HEK293 (cell line): ENCODE data around the gene TSC22D2.

Experiments
- CTCF ChIA-PET: fragments of 350-600 bp; formaldehyde crosslinking; extraction: SDS; loops from one replicate; lab custom pipeline; 2021; ENCODE audit warnings: antibody characterized with exemption; lab: Yijun Ruan, JAX
- POLR2A ChIA-PET: fragments of 300-600 bp; formaldehyde crosslinking; extraction: SDS; loops from one replicate; lab custom pipeline; 2020; ENCODE audit warnings: antibody characterized with exemption, inconsistent platforms; lab: Yijun Ruan, JAX
- H3K27ac ChIP-seq: fragments of 200-500 bp; sonication (Bioruptor generic); 2 replicates; pipeline ENCODE4 v1.5.1; 2014; ENCODE audit warnings: low read depth, low read length, control low read depth, inconsistent platforms; ENCODE audit errors: extremely low read depth
- H3K36me3 ChIP-seq, 2 experiments: fragments of 200-500 bp in 1 of 2; sonication (Bioruptor generic) in 1 of 2; 1 replicate in 1 of 2; 2 replicates in 1 of 2; pipeline ENCODE4 v1.5.1; 2014 to 2017; ENCODE audit warnings: inconsistent platforms in 2 of 2, low read length in 2 of 2; ENCODE audit not compliant: control insufficient read depth in 2 of 2, insufficient read depth in 1 of 2
- H3K4me1 ChIP-seq: fragments of 200-500 bp; sonication (Bioruptor generic); 2 replicates; pipeline ENCODE4 v1.5.1; 2014; ENCODE audit warnings: mild to moderate bottlenecking, low read length, inconsistent platforms; ENCODE audit not compliant: control insufficient read depth, insufficient read depth
- H3K4me3 ChIP-seq: 2 replicates; pipeline ENCODE4 v1.5.1; 2011; ENCODE audit warnings: low read depth, mild to moderate bottlenecking, control low read depth, low read length, moderate library complexity
- H3K9me3 ChIP-seq: fragments of 200-500 bp; sonication (Bioruptor generic); 2 replicates; pipeline ENCODE4 v1.5.1; 2014; ENCODE audit warnings: low read depth, low read length, inconsistent platforms; ENCODE audit not compliant: control insufficient read depth, insufficient read depth
- GFI1B ChIP-seq: fragments of 450-650 bp; formaldehyde crosslinking; IDR thresholded peaks from 2 replicates; pipeline ENCODE4 v1.5.1; 2016; ENCODE audit warnings: missing biosample characterization, missing genetic modification characterization
- GLIS2 ChIP-seq: fragments of 450-650 bp; formaldehyde crosslinking; IDR thresholded peaks from 2 replicates; pipeline ENCODE4 v1.5.1; 2016; ENCODE audit warnings: missing biosample characterization, missing genetic modification characterization
- HIC1 ChIP-seq: fragments of 450-650 bp; formaldehyde crosslinking; IDR thresholded peaks from 2 replicates; pipeline ENCODE4 v1.5.1; 2016; ENCODE audit warnings: missing biosample characterization, missing genetic modification characterization
- HOXA7 ChIP-seq: sonication (generic); formaldehyde crosslinking; IDR thresholded peaks from 2 replicates; pipeline ENCODE4 v1.8.1; 2022; ENCODE audit warnings: missing genetic modification reagents, borderline replicate concordance
- INSM2 ChIP-seq: fragments of 450-650 bp; formaldehyde crosslinking; IDR thresholded peaks from 2 replicates; pipeline ENCODE4 v1.5.1; 2016; ENCODE audit warnings: missing biosample characterization, missing genetic modification characterization
- MEIS1 ChIP-seq: sonication (generic); formaldehyde crosslinking; IDR thresholded peaks from 2 replicates; pipeline ENCODE4 v1.8.1; 2022; ENCODE audit warnings: missing genetic modification reagents, mild to moderate bottlenecking, borderline replicate concordance
- OVOL3 ChIP-seq: fragments of 450-650 bp; formaldehyde crosslinking; IDR thresholded peaks from 2 replicates; pipeline ENCODE4 v1.5.1; 2016; ENCODE audit warnings: missing biosample characterization, missing genetic modification characterization
- RBAK ChIP-seq: fragments of 450-650 bp; formaldehyde crosslinking; IDR thresholded peaks from 2 replicates; pipeline ENCODE4 v1.5.1; 2016; ENCODE audit warnings: missing biosample characterization, missing genetic modification characterization
- SP7 ChIP-seq: fragments of 450-650 bp; formaldehyde crosslinking; IDR thresholded peaks from 2 replicates; pipeline ENCODE4 v1.5.1; 2016; ENCODE audit warnings: missing biosample characterization, missing genetic modification characterization
- ZBTB10 ChIP-seq: fragments of 450-650 bp; formaldehyde crosslinking; IDR thresholded peaks from 2 replicates; pipeline ENCODE4 v1.5.1; 2016; ENCODE audit warnings: missing biosample characterization, missing genetic modification characterization
- ZNF138 ChIP-seq: fragments of 450-650 bp; formaldehyde crosslinking; IDR thresholded peaks from 2 replicates; pipeline ENCODE4 v1.5.1; 2016; ENCODE audit warnings: missing biosample characterization, missing genetic modification characterization, borderline replicate concordance
- ZNF16 ChIP-seq: fragments of 450-650 bp; formaldehyde crosslinking; IDR thresholded peaks from 2 replicates; pipeline ENCODE4 v1.5.1; 2016; ENCODE audit warnings: low read depth, missing biosample characterization, missing genetic modification characterization
- ZNF175 ChIP-seq: fragments of 450-650 bp; formaldehyde crosslinking; IDR thresholded peaks from 2 replicates; pipeline ENCODE4 v1.5.1; 2016; ENCODE audit warnings: missing biosample characterization, missing genetic modification characterization
- ZNF184 ChIP-seq: fragments of 450-650 bp; IDR thresholded peaks from 2 replicates; pipeline ENCODE4 v1.5.1; 2018; ENCODE audit warnings: missing biosample characterization, mild to moderate bottlenecking, missing genetic modification characterization
- ZNF302 ChIP-seq: fragments of 450-650 bp; formaldehyde crosslinking; IDR thresholded peaks from 2 replicates; pipeline ENCODE4 v1.5.1; 2016; ENCODE audit warnings: missing biosample characterization, missing genetic modification characterization, low read depth
- ZNF311 ChIP-seq: fragments of 450-650 bp; formaldehyde crosslinking; IDR thresholded peaks from 2 replicates; pipeline ENCODE4 v1.5.1; 2017; ENCODE audit warnings: missing biosample characterization, missing genetic modification characterization, borderline replicate concordance
- ZNF354C ChIP-seq: fragments of 450-650 bp; formaldehyde crosslinking; IDR thresholded peaks from 2 replicates; pipeline ENCODE4 v1.5.1; 2016; ENCODE audit warnings: missing biosample characterization, missing genetic modification characterization, low read depth, borderline replicate concordance
- ZNF449 ChIP-seq: fragments of 450-650 bp; formaldehyde crosslinking; IDR thresholded peaks from 2 replicates; pipeline ENCODE4 v1.5.1; 2017; ENCODE audit warnings: missing biosample characterization, mild to moderate bottlenecking, missing genetic modification characterization, moderate library complexity
- ZNF548 ChIP-seq: fragments of 450-650 bp; formaldehyde crosslinking; IDR thresholded peaks from 2 replicates; pipeline ENCODE4 v1.5.1; 2016; ENCODE audit warnings: missing biosample characterization, missing genetic modification characterization
- ZNF580 ChIP-seq: fragments of 450-650 bp; formaldehyde crosslinking; IDR thresholded peaks from 2 replicates; pipeline ENCODE4 v1.5.1; 2016; ENCODE audit warnings: missing biosample characterization, missing genetic modification characterization
- ZNF621 ChIP-seq: fragments of 450-650 bp; formaldehyde crosslinking; IDR thresholded peaks from 2 replicates; pipeline ENCODE4 v1.5.1; 2017; ENCODE audit warnings: missing biosample characterization, missing genetic modification characterization
- ZNF645 ChIP-seq: fragments of 450-650 bp; formaldehyde crosslinking; IDR thresholded peaks from 2 replicates; pipeline ENCODE4; 2016; ENCODE audit warnings: missing biosample characterization, missing genetic modification characterization
- ZNF677 ChIP-seq: fragments of 450-650 bp; IDR thresholded peaks from 2 replicates; pipeline ENCODE4 v1.5.0; 2018; ENCODE audit warnings: missing biosample characterization, mild to moderate bottlenecking, missing genetic modification characterization, moderate library complexity
- ZNF747 ChIP-seq: fragments of 450-650 bp; formaldehyde crosslinking; IDR thresholded peaks from 2 replicates; pipeline ENCODE4 v1.5.1; 2016; ENCODE audit warnings: missing biosample characterization, missing genetic modification characterization
- ZNF768 ChIP-seq: fragments of 450-650 bp; formaldehyde crosslinking; IDR thresholded peaks from 2 replicates; pipeline ENCODE4 v1.5.1; 2018; ENCODE audit warnings: missing biosample characterization, mild to moderate bottlenecking, missing genetic modification characterization
- ZXDB ChIP-seq: fragments of 450-650 bp; formaldehyde crosslinking; IDR thresholded peaks from 2 replicates; pipeline ENCODE4 v1.5.1; 2016; ENCODE audit warnings: missing biosample characterization, missing genetic modification characterization

The TSC22D2 gene

GRCh38 chr3:150408221-150409124 lies at the start of gene TSC22D2:
TSS of gene TSC22D2 (plus strand) at chr3:150408298. CDS start at chr3:150409351, 1,053 bp downstream.
- Histone ChIP-seq H3K9me3 (no peaks in the 10 kb centered on the region), H3K36me3 (peaks cover 0 to 21% of the 10 kb centered on the region in 2 experiments; a peak in 1 of 3 replicates), H3K27ac (peak within 1 kb of the TSS; percentile 89), H3K4me1 (no peaks in the 10 kb centered on the region), H3K4me3 (peak within 1 kb of the TSS; percentile 87)
- ChIA-PET CTCF (interaction anchor here (0.5 to 2.6 kb wide), 7 partner anchors 60 to 938 kb away, joined by 3 to 13 read pairs (median 3); no protein-coding TSS in a partner anchor), POLR2A (interaction anchor here (0.6 to 4.0 kb wide), 19 partner anchors 9 to 195 kb away, joined by 3 to 22 read pairs (median 3); partner anchors contain the start of genes EIF2A, SELENOT and SERP1)
- TF ChIP-seq ZNF580 (no peak), GLIS2 (peak; percentile 87), ZNF548 (no peak), ZXDB (tag by site-specific recombination) (peak; percentile 76), INSM2 (tag by site-specific recombination) (peak; percentile 62; the same call in 1 of the 2 replicates), ZNF449 (tag by site-specific recombination) (no peak), RBAK (tag by site-specific recombination) (no peak), ZNF175 (no peak), ZNF354C (tag by site-specific recombination) (no peak), ZNF621 (tag by site-specific recombination) (no peak), HOXA7 (no peak), GFI1B (no peak), ZBTB10 (tag by site-specific recombination) (no peak), ZNF138 (tag by site-specific recombination) (no peak), OVOL3 (0 out of 2 replicates have a peak, but pooled peaks have one; percentile 8), ZNF645 (tag by site-specific recombination) (no peak), SP7 (peak; percentile 40), ZNF16 (tag by site-specific recombination) (no peak), HIC1 (tag by site-specific recombination) (peak; percentile 79), MEIS1 (CRISPR knock-in tag) (no peak), ZNF768 (tag by site-specific recombination) (no peak), ZNF747 (no peak), ZNF184 (tag by site-specific recombination) (no peak), ZNF302 (tag by site-specific recombination) (no peak), ZNF677 (tag by site-specific recombination) (no peak), ZNF311 (no peak)
